WTC11 (cell line): ENCODE results near the gene PCDHA1.

Experiments
- CTCF ChIP-seq: fragments of 200-600 bp; IDR thresholded peaks from 2 replicates; pipeline ENCODE4 v1.8.0; 2022; ENCODE audit warnings: antibody characterized with exemption
- E2F4 ChIP-seq: sonication (generic); formaldehyde crosslinking; IDR thresholded peaks from 2 replicates; pipeline ENCODE4 v1.8.1; 2022; ENCODE audit warnings: low read depth, mild to moderate bottlenecking, moderate library complexity, missing genetic modification reagents, borderline replicate concordance
- ELF4 ChIP-seq: sonication (generic); formaldehyde crosslinking; IDR thresholded peaks from 2 replicates; pipeline ENCODE4 v1.8.1; 2022; ENCODE audit warnings: low read depth, mild to moderate bottlenecking, moderate library complexity, missing genetic modification reagents
- ESRRA ChIP-seq: sonication (generic); formaldehyde crosslinking; IDR thresholded peaks from 2 replicates; pipeline ENCODE4 v1.8.1; 2022; ENCODE audit warnings: mild to moderate bottlenecking, missing genetic modification reagents, borderline replicate concordance
- ETV6 ChIP-seq: sonication (generic); formaldehyde crosslinking; IDR thresholded peaks from 2 replicates; pipeline ENCODE4 v1.8.1; 2022; ENCODE audit warnings: mild to moderate bottlenecking, missing genetic modification reagents
- HMGXB4 ChIP-seq: sonication (generic); formaldehyde crosslinking; IDR thresholded peaks from 2 replicates; pipeline ENCODE4 v1.8.1; 2023; ENCODE audit warnings: mild to moderate bottlenecking, moderate library complexity, missing genetic modification reagents
- IRF2 ChIP-seq: sonication (generic); formaldehyde crosslinking; IDR thresholded peaks from 2 replicates; pipeline ENCODE4 v1.8.0; 2022; ENCODE audit warnings: low read depth, missing genetic modification reagents, borderline replicate concordance
- MAX ChIP-seq: sonication (generic); formaldehyde crosslinking; IDR thresholded peaks from 2 replicates; pipeline ENCODE4 v1.8.0; 2022; ENCODE audit warnings: mild to moderate bottlenecking, missing genetic modification reagents
- PREB ChIP-seq: sonication (generic); formaldehyde crosslinking; IDR thresholded peaks from 2 replicates; pipeline ENCODE4 v1.8.1; 2022; ENCODE audit warnings: mild to moderate bottlenecking, missing genetic modification reagents, moderate library complexity, borderline replicate concordance
- USF1 ChIP-seq: sonication (generic); formaldehyde crosslinking; IDR thresholded peaks from 2 replicates; pipeline ENCODE4 v1.8.0; 2022; ENCODE audit warnings: mild to moderate bottlenecking, missing genetic modification reagents
- USF2 ChIP-seq: sonication (generic); formaldehyde crosslinking; IDR thresholded peaks from 2 replicates; pipeline ENCODE4 v1.8.1; 2023; ENCODE audit warnings: mild to moderate bottlenecking, missing genetic modification reagents, moderate library complexity
- ZNF121 ChIP-seq: sonication (generic); formaldehyde crosslinking; IDR thresholded peaks from 2 replicates; pipeline ENCODE4 v1.8.0; 2023; ENCODE audit warnings: missing genetic modification reagents
- ZNF416 ChIP-seq: fragments of 250-450 bp; sonication (Bioruptor Pico); IDR thresholded peaks from 2 replicates; pipeline ENCODE4 v1.9.0; 2021; ENCODE audit warnings: mild to moderate bottlenecking, inconsistent platforms

- TF ChIP-seq CTCF (no peak), USF1 (CRISPR knock-in tag) (no peak), ETV6 (CRISPR knock-in tag) (no peak), E2F4 (CRISPR knock-in tag) (no peak), ZNF121 (CRISPR knock-in tag) (no peak), PREB (no peak), ZNF416 (CRISPR knock-in tag) (no peak), ELF4 (CRISPR knock-in tag) (no peak), HMGXB4 (CRISPR knock-in tag) (no peak), MAX (CRISPR knock-in tag) (no peak), IRF2 (CRISPR knock-in tag) (no peak), ESRRA (CRISPR knock-in tag) (no peak), USF2 (CRISPR knock-in tag) (no peak)
Measured at GRCh38 chr5:140870221-140871201, 84.6 kb downstream of the PCDHA1 start.
